Endothelial cell (in vitro differentiated cells): ENCODE results near the gene POLD4. TPM values are rescaled to one million over a fixed set of nuclear protein-coding genes. Genes with fewer than 3 reads are reported as not detected.

Experiments
- DNase-seq: peaks from one replicate; pipeline ENCODE4 v3.0.0; 2021; ENCODE audit warnings: low spot score
- H3K27ac Mint-ChIP-seq: one replicate; pipeline ENCODE4 v1.8.0; 2021; ENCODE audit warnings: mixed read lengths, inconsistent platforms; ENCODE audit not compliant: unreplicated experiment
- H3K27me3 Mint-ChIP-seq: one replicate; pipeline ENCODE4 v1.8.0; 2021; ENCODE audit warnings: mild to moderate bottlenecking, moderate library complexity, mixed read lengths, inconsistent platforms; ENCODE audit not compliant: unreplicated experiment
- H3K36me3 Mint-ChIP-seq: one replicate; pipeline ENCODE4 v1.8.0; 2021; ENCODE audit warnings: mild to moderate bottlenecking, low read depth, mixed read lengths, inconsistent platforms; ENCODE audit not compliant: unreplicated experiment
- H3K4me1 Mint-ChIP-seq: one replicate; pipeline ENCODE4 v1.8.0; 2021; ENCODE audit warnings: mild to moderate bottlenecking, mixed read lengths, inconsistent platforms; ENCODE audit not compliant: unreplicated experiment
- H3K4me3 Mint-ChIP-seq: one replicate; pipeline ENCODE4 v1.8.0; 2021; ENCODE audit warnings: mild to moderate bottlenecking, mixed read lengths, inconsistent platforms; ENCODE audit not compliant: unreplicated experiment
- H3K9me3 Mint-ChIP-seq: one replicate; pipeline ENCODE4 v1.8.0; 2021; ENCODE audit warnings: mixed read lengths, inconsistent platforms; ENCODE audit not compliant: unreplicated experiment
- CTCF ChIP-seq: fragments of 200-600 bp; sonication (generic); IDR thresholded peaks from one replicate; pipeline ENCODE4 v1.5.0; 2021; ENCODE audit warnings: antibody characterized with exemption; ENCODE audit not compliant: unreplicated experiment
- total RNA-seq: library from RNA; stranded (reverse); fragmentation: NEBNext Ultra II Directional; extraction: Animal tissue kit (Norgen Biotek cat#: 25700); gene quantifications from one replicate; pipeline ENCODE4 v1.2.1, GENCODE V29; 2021; ENCODE audit not compliant: unreplicated experiment

Gene POLD4
- total RNA-seq, 1 donor from 2014 or later, result 92.1 TPM

- H3K36me3 Mint-ChIP-seq, result no peaks in the 10 kb centered on the region
- no peak overlapping the region for H3K4me3 Mint-ChIP-seq
These were observed 26.0 kb upstream of the POLD4 start for GRCh38 chr11:67379061-67380058.

GRCh38 chr11:67378544-67378943 lies 25.2 kb upstream of the POLD4 start:
- Mint-ChIP-seq H3K27ac (no peak overlapping the region), H3K27me3 (peaks cover 20% of the 10 kb centered on the region), H3K36me3 (no peaks in the 10 kb centered on the region), H3K4me1 (peaks cover 17% of the 10 kb centered on the region), H3K9me3 (no peaks in the 10 kb centered on the region), H3K4me3 (no peak overlapping the region)
- DNase-seq, result no peak
- TF ChIP-seq CTCF, result no peak

More at GRCh38 chr11:67379061-67380058, 26.0 kb upstream of the POLD4 start:
- DNase-seq, result no peak
- peaks cover 12% of the 10 kb centered on the region for H3K4me1 Mint-ChIP-seq
- H3K27me3 Mint-ChIP-seq, result peaks cover 17% of the 10 kb centered on the region
- no peak overlapping the region for H3K27ac Mint-ChIP-seq
- no peak for TF ChIP-seq CTCF
- H3K9me3 Mint-ChIP-seq, result no peaks in the 10 kb centered on the region

GRCh38 chr11:67376873-67377808 lies 23.8 kb upstream of the POLD4 start:
- H3K27me3 Mint-ChIP-seq, result peaks cover 14% of the 10 kb centered on the region
- no peaks in the 10 kb centered on the region for H3K9me3 Mint-ChIP-seq
- no peak for TF ChIP-seq CTCF
- no peak for DNase-seq
- no peaks in the 10 kb centered on the region for H3K36me3 Mint-ChIP-seq
- no peak overlapping the region for H3K27ac Mint-ChIP-seq
- H3K4me3 Mint-ChIP-seq, result no peak overlapping the region
- H3K4me1 Mint-ChIP-seq, result peaks cover 19% of the 10 kb centered on the region

- H3K27me3 Mint-ChIP-seq, result peaks cover 21% of the 10 kb centered on the region
- peaks cover 26% of the 10 kb centered on the region for H3K4me1 Mint-ChIP-seq
- no peak for DNase-seq
- no peak overlapping the region for H3K27ac Mint-ChIP-seq
- TF ChIP-seq CTCF, result no peak
- H3K4me3 Mint-ChIP-seq, result peak overlapping the region; percentile 37
- H3K9me3 Mint-ChIP-seq, result no peaks in the 10 kb centered on the region
- H3K36me3 Mint-ChIP-seq, result no peaks in the 10 kb centered on the region
These were observed 22.9 kb upstream of the POLD4 start for GRCh38 chr11:67376063-67376820.
